Uterus (tissue), 4 donors: ENCODE results near the gene SPRR2G. TPM values are rescaled to one million over a fixed set of nuclear protein-coding genes. Genes with fewer than 3 reads are reported as not detected.
"Not testable (repeated sequence)": the region's sequence is repeated elsewhere in the genome, so short reads cannot be mapped to it uniquely, and the experiment has no call there.

Experiments used
- DNase-seq, 2 donors: peaks; one replicate each; pipeline ENCODE4 v3.0.0-alpha.2; 2019 to 2020
- H3K27ac ChIP-seq, 2 donors: fragments of 200-600 bp; sonication (generic); 1 replicate in 1 of 2; 2 replicates in 1 of 2; pipeline ENCODE4 v1.5.1; 2016 to 2018
- H3K27me3 ChIP-seq, 2 donors: fragments of 200-600 bp; sonication (generic); one replicate each; pipeline ENCODE4 v1.5.1; 2018 to 2019; ENCODE audit warnings: control low read depth in 1 of 2
- H3K36me3 ChIP-seq, 2 donors: fragments of 200-600 bp; sonication (generic); one replicate each; pipeline ENCODE4 v1.5.1; 2019; ENCODE audit warnings: control low read depth in 1 of 2
- H3K4me1 ChIP-seq, 2 donors: fragments of 200-600 bp; sonication (generic); one replicate each; pipeline ENCODE4 v1.5.1; 2018 to 2019; ENCODE audit warnings: control low read depth in 1 of 2
- H3K4me3 ChIP-seq, 2 donors: fragments of 200-600 bp; sonication (generic); 1 replicate in 1 of 2; 2 replicates in 1 of 2; pipeline ENCODE4 v1.5.1; 2018 to 2019; ENCODE audit warnings: mild to moderate bottlenecking in 1 of 2
- H3K9me3 ChIP-seq, 2 donors: fragments of 200-600 bp; sonication (generic); one replicate each; pipeline ENCODE4 v1.5.1; 2019; ENCODE audit warnings: control low read depth in 1 of 2
- POLR2A ChIP-seq, 2 donors: fragments of 450-650 bp; IDR thresholded peaks; one replicate each; pipeline ENCODE4 v1.6.1; 2016; ENCODE audit warnings: antibody characterized with exemption in 2 of 2, mild to moderate bottlenecking in 1 of 2, moderate library complexity in 1 of 2
- intact Hi-C: fragments of 100-400 bp; cut with DNase I; formaldehyde crosslinking; loops from one replicate; pipeline ENCODE4 v1.15.1; 2023; ENCODE audit warnings: low total_unique reads
- small RNA-seq: library from RNA; depleted of rRNA; stranded (forward); fragments of <200 nt; gene quantifications from one replicate; pipeline ENCODE3, GENCODE V24; 2016
- total RNA-seq, 4 donors: library from RNA; depleted of rRNA in 3 of 4; stranded (reverse); fragments of >200 nt in 3 of 4; gene quantifications; one replicate each; pipeline versions ENCODE4 v1.1.0 to v1.2.4, GENCODE V29; 2014 to 2023
- TF ChIP-seq, protein P1 (sequence below), 4 experiments: fragments of 200-600 bp in 2 of 4; fragments of 450-650 bp in 2 of 4; sonication (generic) in 2 of 4; IDR thresholded peaks; one replicate each; pipeline ENCODE4 v1.5.1; 2016 to 2019; ENCODE audit warnings: antibody characterized with exemption in 4 of 4, mild to moderate bottlenecking in 2 of 4, moderate library complexity in 1 of 4
- donor health status: DM: yes; HTN: yes; CAD: no.

SPRR2G gene
- total RNA-seq, 4 donors from 2014 or later: not detected

DNA sequence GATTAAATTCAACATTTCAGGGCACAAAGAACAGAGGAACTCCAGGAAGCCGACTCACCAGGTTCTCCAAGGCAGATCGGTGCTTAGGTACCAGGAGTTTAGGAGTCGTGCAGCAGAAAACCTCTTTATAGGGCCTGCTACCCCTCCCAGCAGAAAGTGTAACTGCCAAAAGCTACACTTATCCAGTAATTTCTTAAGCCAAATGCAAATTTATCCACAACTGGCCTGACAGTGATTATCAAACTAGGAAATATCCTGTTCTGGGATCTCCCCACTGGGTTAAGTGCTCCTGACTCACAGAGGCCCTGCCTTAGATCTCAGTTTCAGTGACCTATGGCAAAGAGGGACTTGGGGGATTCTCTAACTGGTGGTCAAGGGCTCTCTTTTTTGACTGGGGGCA is 37.3 kb downstream of the SPRR2G start, which contains the start of gene SPRR2F:
Gene SPRR2F (minus strand): TSS at position 101 of the 400 bp plus-strand sequence. CDS start 783 bp downstream, outside the sequence.
- H3K36me3 ChIP-seq: no peaks in the 10 kb centered on the region
- intact Hi-C loops: no loop called here
- no peaks in the 10 kb centered on the region for H3K27me3 ChIP-seq

DNA sequence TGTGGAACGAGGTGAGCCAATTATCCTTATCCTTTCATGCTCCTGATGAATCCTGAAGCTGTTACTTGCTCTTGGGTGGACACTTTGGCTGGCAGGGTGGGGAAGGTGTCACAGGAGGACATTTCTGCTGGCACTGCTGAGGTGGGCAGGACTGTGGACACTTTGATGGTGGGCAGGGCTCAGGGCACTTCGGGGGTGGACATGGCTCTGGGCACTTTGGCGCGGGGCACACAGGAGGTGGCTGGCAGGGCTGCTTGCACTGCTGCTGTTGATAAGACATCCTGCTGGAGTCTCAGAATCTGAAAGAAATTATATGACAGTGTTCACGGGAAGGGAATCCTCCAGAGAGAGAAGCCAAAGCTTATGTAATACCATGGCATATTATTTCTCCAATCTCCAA is 38.2 kb downstream of the SPRR2G start:
- intact Hi-C loops, H3K4me3 ChIP-seq: not testable (repeated sequence)

More for the DNA sequence above, 37.3 kb downstream of the SPRR2G start, which contains the start of gene SPRR2F:
- DNase-seq: no peak
- Histone ChIP-seq H3K4me1 (no peaks in the 10 kb centered on the region), H3K4me3 (no peak within 1 kb of the TSS), H3K27ac (no peak within 1 kb of the TSS), H3K9me3 (no peaks in the 10 kb centered on the region)
- TF ChIP-seq, protein P1, sequence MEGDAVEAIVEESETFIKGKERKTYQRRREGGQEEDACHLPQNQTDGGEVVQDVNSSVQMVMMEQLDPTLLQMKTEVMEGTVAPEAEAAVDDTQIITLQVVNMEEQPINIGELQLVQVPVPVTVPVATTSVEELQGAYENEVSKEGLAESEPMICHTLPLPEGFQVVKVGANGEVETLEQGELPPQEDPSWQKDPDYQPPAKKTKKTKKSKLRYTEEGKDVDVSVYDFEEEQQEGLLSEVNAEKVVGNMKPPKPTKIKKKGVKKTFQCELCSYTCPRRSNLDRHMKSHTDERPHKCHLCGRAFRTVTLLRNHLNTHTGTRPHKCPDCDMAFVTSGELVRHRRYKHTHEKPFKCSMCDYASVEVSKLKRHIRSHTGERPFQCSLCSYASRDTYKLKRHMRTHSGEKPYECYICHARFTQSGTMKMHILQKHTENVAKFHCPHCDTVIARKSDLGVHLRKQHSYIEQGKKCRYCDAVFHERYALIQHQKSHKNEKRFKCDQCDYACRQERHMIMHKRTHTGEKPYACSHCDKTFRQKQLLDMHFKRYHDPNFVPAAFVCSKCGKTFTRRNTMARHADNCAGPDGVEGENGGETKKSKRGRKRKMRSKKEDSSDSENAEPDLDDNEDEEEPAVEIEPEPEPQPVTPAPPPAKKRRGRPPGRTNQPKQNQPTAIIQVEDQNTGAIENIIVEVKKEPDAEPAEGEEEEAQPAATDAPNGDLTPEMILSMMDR (IDR thresholded peaks at IDR 0.05): no peak
- TF ChIP-seq POLR2A (IDR thresholded peaks at IDR 0.05): no peak

DNA sequence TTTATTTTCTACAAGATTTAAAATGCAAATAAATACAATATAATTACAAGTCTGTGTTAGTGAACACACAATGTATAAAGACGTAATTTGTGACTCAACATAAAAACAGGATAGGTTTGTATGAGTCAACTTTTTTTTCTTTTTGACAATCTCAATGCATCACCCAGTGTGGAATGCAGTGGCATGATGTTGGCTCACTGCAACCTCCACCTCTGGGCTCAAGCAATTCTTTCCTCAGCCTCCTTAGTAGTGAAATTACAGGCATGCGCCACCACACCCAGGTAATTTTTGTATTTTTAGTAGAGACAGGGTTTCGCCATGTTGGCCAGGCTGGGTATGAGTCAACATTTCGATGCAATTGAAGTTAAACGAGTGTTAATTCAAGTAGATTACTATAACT is 50.4 kb downstream of the SPRR2G start:
- H3K4me3 ChIP-seq: no peak overlapping the region
- intact Hi-C loops: no loop called here
- DNase-seq: no peak
- no peaks in the 10 kb centered on the region for H3K36me3 ChIP-seq
- H3K9me3 ChIP-seq: no peaks in the 10 kb centered on the region
- no peak overlapping the region for H3K27ac ChIP-seq
- H3K4me1 ChIP-seq: no peaks in the 10 kb centered on the region
- no peaks in the 10 kb centered on the region for H3K27me3 ChIP-seq
- TF ChIP-seq POLR2A (IDR thresholded peaks at IDR 0.05): no peak
- TF ChIP-seq, protein P1 (IDR thresholded peaks at IDR 0.05): no peak

More for the DNA sequence above, 38.2 kb downstream of the SPRR2G start:
- not testable (repeated sequence) for H3K36me3 ChIP-seq, H3K27me3 ChIP-seq, DNase-seq, H3K27ac ChIP-seq, H3K4me1 ChIP-seq, H3K9me3 ChIP-seq

Small RNA genes lying within 50 kb of the gene (small RNA-seq; reads per million reads assigned to genes)
- not detected for gene SPRR2C

Other genes starting within 250 kb of the SPRR2G start
- gene IVL, start 242.3 kb downstream of the SPRR2G start, total RNA-seq: not detected
- gene SPRR5, start 203.7 kb downstream of the SPRR2G start, total RNA-seq: not detected
- gene SPRR4, start 180.2 kb downstream of the SPRR2G start, total RNA-seq: not detected
- gene SPRR1A, start 166.8 kb downstream of the SPRR2G start, total RNA-seq: not detected
- gene SPRR3, start 149.1 kb downstream of the SPRR2G start, total RNA-seq: under 1 TPM in 2 of 4 donors, not detected in 2; 0.69 to 0.70 TPM
- gene SPRR1B, start 119.7 kb downstream of the SPRR2G start, total RNA-seq: not detected
- not detected for gene SPRR2D, start 109.8 kb downstream of the SPRR2G start, total RNA-seq
- gene SPRR2A, start 93.4 kb downstream of the SPRR2G start, total RNA-seq: under 1 TPM in 1 of 4 donors, not detected in 3; 0.67 TPM
- not detected for gene SPRR2B, start 79.3 kb downstream of the SPRR2G start, total RNA-seq
- gene SPRR2E, start 56.4 kb downstream of the SPRR2G start, total RNA-seq: not detected
- 1 to 10 TPM in 1 of 4 donors, not detected in 3; 2.8 TPM for gene SPRR2F, start 37.4 kb downstream of the SPRR2G start, total RNA-seq
- not detected for gene LELP1, start 52.5 kb upstream of the SPRR2G start, total RNA-seq
- gene PRR9, start 66.7 kb upstream of the SPRR2G start, total RNA-seq: not detected
- gene LORICRIN, start 108.8 kb upstream of the SPRR2G start, total RNA-seq: not detected
- gene PGLYRP3, start 162.1 kb upstream of the SPRR2G start, total RNA-seq: not detected
- not detected for gene PGLYRP4, start 198.0 kb upstream of the SPRR2G start, total RNA-seq
- gene S100A9, start 207.0 kb upstream of the SPRR2G start, total RNA-seq: 100 to 1,000 TPM in 1 of 4 donors, 10 to 100 TPM in 3; 33.4 to 175 (median 54.0) TPM
- gene S100A12, start 224.7 kb upstream of the SPRR2G start, total RNA-seq: 1 to 10 TPM in 2 of 4 donors, not detected in 2; 2.6 to 3.2 TPM
- 10 to 100 TPM in 2 of 4 donors, 1 to 10 TPM in 1, not detected in 1; 5.4 to 25.2 (median 24.7) TPM for gene S100A8, start 240.2 kb upstream of the SPRR2G start, total RNA-seq